ENCODE data around the gene KIF26B.
"Not testable (repeated sequence)": the region's sequence is repeated elsewhere in the genome, so short reads cannot be mapped to it uniquely, and the experiment has no call there.

KIF26B gene

GRCh38 chr1:245397771-245398170 lies 243.0 kb downstream of the KIF26B start:
- DNase-seq: no peak

- no peak for DNase-seq
Observed at GRCh38 chr1:245398180-245398579, 243.4 kb downstream of the KIF26B start.

- no peak for DNase-seq
Observed at GRCh38 chr1:245401881-245402587, 247.2 kb downstream of the KIF26B start.

GRCh38 chr1:245402998-245403397 lies 248.2 kb downstream of the KIF26B start:
- DNase-seq: not testable (repeated sequence)

- no peak for DNase-seq
Observed at GRCh38 chr1:245404527-245404926, 249.7 kb downstream of the KIF26B start.

GRCh38 chr1:245404952-245405351 lies 250.2 kb downstream of the KIF26B start:
- no peak for DNase-seq

- DNase-seq: no peak
Observed at GRCh38 chr1:245406426-245406825, 251.6 kb downstream of the KIF26B start.

- no peak for DNase-seq
Observed at GRCh38 chr1:245407983-245408382, 253.2 kb downstream of the KIF26B start.

- DNase-seq: no peak
Observed at GRCh38 chr1:245409341-245410195, 254.8 kb downstream of the KIF26B start.

GRCh38 chr1:245411245-245412036 lies 256.7 kb downstream of the KIF26B start:
- no peak for DNase-seq

GRCh38 chr1:245412306-245412705 lies 257.5 kb downstream of the KIF26B start:
- no peak for DNase-seq

- no peak for DNase-seq
Observed at GRCh38 chr1:245416781-245417180, 262.0 kb downstream of the KIF26B start.

- no peak for DNase-seq
Observed at GRCh38 chr1:245418077-245418476, 263.3 kb downstream of the KIF26B start.

GRCh38 chr1:245419461-245419978 lies 264.7 kb downstream of the KIF26B start:
- DNase-seq: no peak

GRCh38 chr1:245419989-245420388 lies 265.2 kb downstream of the KIF26B start:
- DNase-seq: no peak

GRCh38 chr1:245420926-245421325 lies 266.1 kb downstream of the KIF26B start:
- DNase-seq: no peak

GRCh38 chr1:245428681-245429080 lies 273.9 kb downstream of the KIF26B start:
- DNase-seq: no peak

- no peak for DNase-seq
Observed at GRCh38 chr1:245431706-245432105, 276.9 kb downstream of the KIF26B start.

GRCh38 chr1:245432228-245432875 lies 277.6 kb downstream of the KIF26B start:
- DNase-seq: no peak

GRCh38 chr1:245433561-245433960 lies 278.8 kb downstream of the KIF26B start:
- no peak for DNase-seq

- DNase-seq: no peak
Observed at GRCh38 chr1:245434280-245434679, 279.5 kb downstream of the KIF26B start.

- no peak for DNase-seq
Observed at GRCh38 chr1:245436407-245436806, 281.6 kb downstream of the KIF26B start.
